NCI-H2107 treated with DMSO at 0.1 percent for 48 hours (cell line): ENCODE results near the gene PDAP1.
"Not testable (repeated sequence)": the region's sequence is repeated elsewhere in the genome, so short reads cannot be mapped to it uniquely, and the experiment has no call there.

Source experiments
- DNase-seq: peaks from one replicate; lab custom pipeline; 2025; ENCODE audit not compliant: unreplicated experiment; lab: John Stamatoyannopoulos, UW

Gene PDAP1

DNA sequence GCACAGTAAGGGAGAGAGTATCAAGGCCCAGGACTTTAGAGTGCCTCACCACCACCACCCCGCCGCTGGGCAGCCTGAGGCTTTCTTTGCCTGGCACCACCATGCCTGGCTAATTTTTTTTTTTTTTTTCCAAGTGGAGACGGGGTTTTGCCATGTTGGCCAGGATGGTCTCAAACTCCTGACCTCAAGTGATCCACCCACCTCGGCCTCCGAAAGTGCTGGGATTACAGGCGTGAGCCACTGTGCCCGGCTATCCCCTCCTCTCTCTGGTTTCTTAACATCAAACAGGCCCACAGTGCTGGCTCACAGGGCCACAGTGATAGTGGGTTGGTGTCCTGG is 28.7 kb downstream of the PDAP1 start:
- not testable (repeated sequence) for DNase-seq

DNA sequence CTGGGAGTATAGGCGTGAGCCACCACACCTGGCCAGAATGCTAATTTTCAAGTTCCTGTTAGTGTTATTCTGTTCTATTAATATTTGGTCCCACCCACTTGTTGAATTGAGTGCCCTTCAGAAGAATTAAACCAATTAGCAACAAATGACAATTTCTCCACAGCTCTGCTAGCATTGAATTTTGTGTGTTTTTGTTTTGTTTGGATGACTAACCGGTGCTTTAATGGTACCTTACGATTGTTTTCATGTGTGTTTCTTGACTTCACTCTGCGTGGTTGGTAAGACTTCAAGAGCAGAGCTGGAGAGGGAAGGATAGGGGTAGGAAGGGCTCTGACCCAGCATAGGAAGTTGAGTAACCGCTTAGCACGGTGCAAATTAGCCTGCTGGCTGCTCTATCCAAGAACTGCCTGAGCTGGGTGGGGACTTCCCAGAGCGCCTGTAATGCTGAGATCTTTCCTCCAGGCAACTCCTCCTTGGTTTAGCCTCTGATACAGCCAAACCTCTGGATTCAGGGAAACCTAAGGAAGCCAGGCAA is 29.3 kb downstream of the PDAP1 start:
- DNase-seq, result no peak

GRCh38 chr7:99375070-99375807 is 33.2 kb downstream of the PDAP1 start:
- DNase-seq, result no peak

- DNase-seq, result no peak
Measured at GRCh38 chr7:99374111-99375064, 34.0 kb downstream of the PDAP1 start, which contains the start of gene ARPC1B. TSS of gene ARPC1B (plus strand) at chr7:99374730. CDS start at chr7:99385715, 10,985 bp downstream.

GRCh38 chr7:99373091-99374066 is 35.0 kb downstream of the PDAP1 start:
- no peak for DNase-seq

DNA sequence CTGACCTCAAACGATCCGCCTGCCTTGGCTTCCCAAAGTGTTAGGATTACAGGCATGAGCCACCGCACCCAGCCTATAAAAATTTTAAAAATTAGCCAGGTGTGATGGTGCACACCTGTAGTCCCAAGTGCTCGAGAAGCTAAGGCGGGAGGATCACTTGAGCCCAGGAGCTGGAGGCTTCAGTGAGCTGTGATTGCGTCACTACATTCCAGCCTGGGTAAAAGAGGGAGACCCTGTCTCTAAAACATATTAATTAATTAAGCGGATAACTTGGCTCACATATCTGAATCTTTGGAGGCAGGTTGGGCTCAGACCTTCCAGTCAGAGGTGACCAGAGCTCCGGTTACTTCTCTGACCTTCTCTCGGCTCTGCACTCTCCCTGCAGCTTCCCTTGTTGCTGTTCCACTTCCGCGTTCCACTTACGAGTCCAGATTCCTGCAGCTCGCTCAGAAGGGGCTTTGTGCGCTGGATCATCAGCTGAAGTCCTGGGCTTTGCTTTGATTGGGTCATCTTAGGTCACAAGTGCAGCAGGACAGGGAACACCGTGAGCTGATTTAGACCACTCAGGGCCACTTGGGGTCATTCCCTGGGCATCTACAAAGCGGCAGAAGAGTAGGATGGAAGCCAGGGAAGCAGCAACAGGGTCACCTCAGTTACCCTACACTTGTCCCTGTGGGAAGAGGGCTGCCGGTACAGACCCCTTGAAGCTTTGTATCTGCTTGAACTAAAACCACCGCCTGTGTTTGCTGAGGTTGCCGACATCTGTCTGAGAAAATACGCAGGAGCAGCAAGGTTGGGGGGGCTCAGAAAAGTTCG is 35.9 kb downstream of the PDAP1 start:
- DNase-seq, result no peak

GRCh38 chr7:99371376-99371920 is 36.9 kb downstream of the PDAP1 start:
- no peak for DNase-seq

DNA sequence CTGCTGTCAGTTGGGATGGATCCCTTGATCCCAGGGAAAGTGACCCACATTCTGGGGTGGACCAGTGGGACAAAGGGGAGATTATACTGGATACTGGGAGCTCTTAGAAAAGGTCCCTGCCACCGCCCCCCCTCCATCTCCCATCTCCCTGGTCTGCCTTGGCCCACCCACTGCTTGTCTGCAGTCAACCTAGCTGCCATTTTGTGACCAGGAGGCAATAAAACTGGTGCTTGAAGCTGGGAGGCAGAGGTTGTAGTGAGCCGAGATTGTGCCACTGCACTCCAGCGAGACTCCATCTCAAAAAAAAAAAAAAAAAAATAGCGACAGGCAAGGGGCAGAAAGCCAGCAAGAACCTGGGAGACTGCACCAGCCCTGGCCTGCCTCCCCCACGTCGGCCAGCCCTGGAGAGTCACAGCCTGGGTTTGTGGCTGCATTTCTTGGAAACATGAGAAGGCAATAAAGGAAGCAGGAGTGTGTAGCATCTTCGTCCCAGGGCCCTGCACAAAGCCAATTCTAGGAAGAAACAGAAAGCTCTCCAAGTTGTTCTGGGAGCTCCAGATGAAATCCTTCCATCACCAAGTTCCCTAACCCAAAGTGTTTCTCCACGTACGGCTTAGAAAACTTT is 38.5 kb downstream of the PDAP1 start:
- DNase-seq, result no peak

GRCh38 chr7:99368750-99369389 is 39.5 kb downstream of the PDAP1 start:
- no peak for DNase-seq

GRCh38 chr7:99366646-99367045 is 41.8 kb downstream of the PDAP1 start:
- no peak for DNase-seq

- DNase-seq, result no peak
Measured at GRCh38 chr7:99365318-99366141, 42.9 kb downstream of the PDAP1 start.

GRCh38 chr7:99363286-99363685 is 45.1 kb downstream of the PDAP1 start:
- no peak for DNase-seq

DNA sequence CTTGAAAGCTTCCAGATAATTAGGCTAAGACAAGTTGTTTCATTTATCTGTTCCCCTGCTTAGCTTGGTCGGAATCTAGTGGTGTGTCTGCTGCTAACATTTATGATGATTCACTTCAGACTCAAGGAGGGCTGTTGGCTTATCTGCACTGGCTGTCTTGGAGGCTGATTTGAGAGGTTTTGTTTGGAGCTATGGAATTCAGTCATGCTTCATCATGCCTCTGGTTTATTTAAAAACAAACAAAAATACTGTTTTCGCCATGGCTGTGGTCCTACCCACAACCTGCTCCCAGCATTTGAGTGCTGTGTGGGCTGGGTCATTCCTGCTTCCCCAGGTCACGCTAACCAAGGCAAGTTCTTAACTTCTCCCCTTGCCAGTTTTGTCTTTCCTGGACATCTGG is 45.6 kb downstream of the PDAP1 start:
- DNase-seq, result no peak

DNA sequence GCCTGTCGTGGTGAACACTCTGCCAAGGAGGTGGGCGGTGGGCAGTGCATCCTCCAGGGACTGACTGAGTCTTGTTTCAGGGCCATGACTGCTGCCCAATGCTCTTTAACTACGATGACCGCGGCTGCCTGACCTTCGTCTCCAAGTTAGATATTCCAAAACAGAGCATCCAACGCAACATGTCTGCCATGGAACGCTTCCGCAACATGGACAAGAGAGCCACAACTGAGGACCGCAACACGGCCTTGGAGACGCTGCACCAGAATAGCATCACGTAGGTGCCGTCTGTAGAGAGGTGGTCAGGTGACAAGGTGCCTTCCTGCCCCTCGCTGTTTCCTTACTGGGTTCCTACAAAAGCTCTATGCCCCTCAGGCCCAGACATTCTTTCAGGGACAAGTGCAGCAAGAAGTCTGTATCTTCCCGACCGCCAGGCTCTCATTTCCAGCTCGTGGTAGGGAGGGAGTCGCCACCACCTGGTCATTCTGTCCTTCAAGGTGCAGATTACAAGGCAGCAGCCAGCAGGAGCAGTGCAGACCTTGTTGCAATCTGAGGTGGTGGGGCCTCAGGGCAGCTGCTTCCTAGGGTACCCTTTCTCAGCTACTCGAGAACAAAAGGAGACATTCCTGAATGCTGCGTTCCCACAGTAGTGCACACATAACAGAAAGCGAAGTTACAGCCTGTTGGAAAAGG is 48.8 kb downstream of the PDAP1 start:
- DNase-seq, result no peak

DNA sequence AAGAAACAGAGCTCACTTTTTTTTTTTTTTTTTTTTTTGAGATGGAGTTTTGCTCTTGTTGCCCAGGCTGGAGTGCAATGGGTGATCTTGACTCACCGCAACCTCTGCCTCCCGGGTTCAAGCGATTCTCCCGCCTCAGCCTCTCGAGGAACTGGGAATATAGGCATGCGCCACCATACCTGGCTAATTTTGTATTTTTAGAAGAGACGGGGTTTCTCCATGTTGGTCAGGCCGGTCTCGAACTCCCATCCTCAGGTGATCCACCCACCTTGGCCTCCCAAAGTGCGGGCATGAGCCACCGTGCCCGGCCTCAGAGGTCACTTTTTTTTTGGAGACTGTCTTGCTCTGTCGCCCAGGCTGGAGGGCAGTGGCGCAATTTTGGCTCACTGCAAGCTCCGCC is 49.9 kb downstream of the PDAP1 start:
- DNase-seq, result not testable (repeated sequence)

DNA sequence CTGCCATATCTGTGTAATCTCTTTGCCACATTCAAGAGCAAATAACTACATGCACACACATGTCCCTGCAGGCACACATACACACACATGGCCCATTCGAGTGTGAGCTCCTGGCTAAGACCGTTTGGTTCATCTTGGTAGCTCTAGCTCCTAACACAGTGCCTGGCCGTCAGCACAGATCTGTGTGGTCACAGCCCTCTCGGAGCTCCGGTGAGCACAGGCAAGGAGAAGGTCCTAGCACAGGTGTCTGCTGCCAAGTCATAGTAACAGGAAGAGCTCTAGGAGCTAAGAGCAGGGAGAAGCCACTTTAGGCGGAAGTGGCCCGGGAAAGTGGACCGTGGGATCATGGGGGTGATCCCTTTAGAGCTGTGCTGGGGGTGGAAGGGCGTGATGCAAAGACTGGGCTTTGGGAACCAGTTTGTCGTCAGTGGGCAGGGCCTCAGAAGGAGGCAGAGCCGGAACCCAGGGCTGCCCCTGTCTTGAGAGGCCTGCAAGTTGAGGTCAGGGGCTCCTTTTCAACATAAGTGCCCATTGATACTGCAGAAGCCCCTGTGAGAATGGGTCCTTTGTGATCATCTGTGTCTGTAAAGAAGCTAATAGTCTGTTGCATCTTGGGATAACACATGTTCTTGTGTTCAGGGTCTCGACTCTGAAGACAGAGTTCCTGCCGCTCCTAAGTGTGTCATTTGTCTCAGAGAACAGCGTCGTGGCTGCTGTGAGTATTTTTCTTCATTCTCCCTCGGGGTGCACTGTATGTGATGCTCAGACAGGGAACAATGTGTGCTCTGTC is 50.5 kb downstream of the PDAP1 start:
- no peak for DNase-seq
